ENCODE results near the gene GKN1. TPM values are rescaled to one million over a fixed set of nuclear protein-coding genes. Genes with fewer than 3 reads are reported as not detected.

Gene GKN1
- total and polyA plus RNA-seq, 2 experiments from 2014 or later, result not detected

DNA sequence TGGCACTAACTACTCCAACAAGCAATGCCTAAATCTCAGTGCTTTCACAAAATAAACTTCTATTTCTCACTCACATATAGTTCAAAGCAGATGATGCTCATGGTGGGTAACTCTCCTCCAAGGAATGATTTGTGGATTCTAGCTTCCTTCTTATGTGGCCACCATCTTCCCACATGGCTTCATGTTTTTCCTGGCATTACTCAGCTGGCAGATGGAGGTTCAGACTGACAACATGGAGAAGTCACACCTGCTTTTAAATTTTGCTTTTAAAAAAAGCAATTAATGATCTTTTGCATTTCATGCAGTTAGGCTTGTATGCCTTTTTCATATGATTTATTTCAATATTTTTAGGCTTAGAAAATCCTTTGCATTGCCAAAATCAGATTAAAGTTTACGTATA, 15.4 kb upstream of the GKN1 start:
- H3K9me3 ChIP-seq (ENCODE audit: low read depth), result no peaks in the 10 kb centered on the region
- H3K4me1 ChIP-seq (ENCODE audit: low read depth), result no peaks in the 10 kb centered on the region
- TF ChIP-seq, protein P1, sequence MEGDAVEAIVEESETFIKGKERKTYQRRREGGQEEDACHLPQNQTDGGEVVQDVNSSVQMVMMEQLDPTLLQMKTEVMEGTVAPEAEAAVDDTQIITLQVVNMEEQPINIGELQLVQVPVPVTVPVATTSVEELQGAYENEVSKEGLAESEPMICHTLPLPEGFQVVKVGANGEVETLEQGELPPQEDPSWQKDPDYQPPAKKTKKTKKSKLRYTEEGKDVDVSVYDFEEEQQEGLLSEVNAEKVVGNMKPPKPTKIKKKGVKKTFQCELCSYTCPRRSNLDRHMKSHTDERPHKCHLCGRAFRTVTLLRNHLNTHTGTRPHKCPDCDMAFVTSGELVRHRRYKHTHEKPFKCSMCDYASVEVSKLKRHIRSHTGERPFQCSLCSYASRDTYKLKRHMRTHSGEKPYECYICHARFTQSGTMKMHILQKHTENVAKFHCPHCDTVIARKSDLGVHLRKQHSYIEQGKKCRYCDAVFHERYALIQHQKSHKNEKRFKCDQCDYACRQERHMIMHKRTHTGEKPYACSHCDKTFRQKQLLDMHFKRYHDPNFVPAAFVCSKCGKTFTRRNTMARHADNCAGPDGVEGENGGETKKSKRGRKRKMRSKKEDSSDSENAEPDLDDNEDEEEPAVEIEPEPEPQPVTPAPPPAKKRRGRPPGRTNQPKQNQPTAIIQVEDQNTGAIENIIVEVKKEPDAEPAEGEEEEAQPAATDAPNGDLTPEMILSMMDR (IDR thresholded peaks at IDR 0.05; ENCODE audit: low read depth, low read length), result no peak
- H3K4me3 ChIP-seq, result no peak overlapping the region
- H3K27ac ChIP-seq, result no peak overlapping the region
- H3K36me3 ChIP-seq, result no peaks in the 10 kb centered on the region
- no peak for DNase-seq (ENCODE audit: low read depth in 1 of 2, low spot score in 1 of 2)
- H3K27me3 ChIP-seq, result no peaks in the 10 kb centered on the region

DNA sequence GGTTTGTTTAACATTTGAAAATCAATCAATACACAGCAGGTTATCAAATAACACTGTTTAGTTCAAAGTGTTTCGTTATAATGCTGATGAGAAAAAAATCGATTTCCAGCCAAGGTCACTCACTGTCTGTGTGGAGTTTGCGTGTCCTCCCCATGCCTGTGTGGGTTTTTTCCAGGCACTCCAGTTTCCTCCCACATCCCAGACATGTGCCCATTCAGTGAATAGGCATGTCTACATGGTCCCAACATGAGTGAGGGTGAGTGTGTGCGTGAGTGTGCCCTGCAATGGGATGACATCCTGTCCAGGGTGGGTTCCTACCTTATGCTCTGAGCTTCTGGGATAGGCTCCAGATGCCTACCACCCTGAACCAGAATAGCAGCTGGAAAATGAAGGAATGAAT, 13.1 kb upstream of the GKN1 start:
- DNase-seq (ENCODE audit: low read depth in 1 of 2, low spot score in 1 of 2), result no peak
- TF ChIP-seq, protein P1 (IDR thresholded peaks at IDR 0.05; ENCODE audit: low read depth, low read length), result no peak
- H3K4me1 ChIP-seq (ENCODE audit: low read depth), result no peaks in the 10 kb centered on the region
- H3K36me3 ChIP-seq, result no peaks in the 10 kb centered on the region
- no peak overlapping the region for H3K4me3 ChIP-seq
- H3K27ac ChIP-seq, result no peak overlapping the region
- no peaks in the 10 kb centered on the region for H3K9me3 ChIP-seq (ENCODE audit: low read depth)
- H3K27me3 ChIP-seq, result no peaks in the 10 kb centered on the region

DNA sequence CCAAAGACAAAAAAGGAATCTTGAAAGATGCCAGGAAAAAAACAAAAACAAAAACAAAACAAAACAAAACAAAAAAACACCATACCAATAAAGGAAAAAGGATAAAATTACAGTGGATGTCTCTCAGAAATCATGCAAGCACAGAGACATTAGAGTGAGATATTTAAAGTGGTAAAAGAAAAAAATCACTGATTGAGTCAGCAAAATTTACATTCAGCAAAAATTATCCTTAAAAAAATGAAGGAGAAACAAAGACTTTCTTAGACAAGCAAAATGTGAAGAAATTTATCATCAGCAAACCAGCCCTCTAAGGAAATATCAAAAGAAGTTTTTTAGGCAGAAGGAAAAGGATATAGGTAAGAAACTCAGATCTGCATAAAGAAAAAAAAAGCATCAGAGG, 10.2 kb upstream of the GKN1 start:
- H3K4me3 ChIP-seq, result no peak overlapping the region
- no peaks in the 10 kb centered on the region for H3K4me1 ChIP-seq (ENCODE audit: low read depth)
- no peaks in the 10 kb centered on the region for H3K36me3 ChIP-seq
- H3K27me3 ChIP-seq, result no peaks in the 10 kb centered on the region
- TF ChIP-seq, protein P1 (IDR thresholded peaks at IDR 0.05; ENCODE audit: low read depth, low read length), result no peak
- no peak overlapping the region for H3K27ac ChIP-seq
- no peaks in the 10 kb centered on the region for H3K9me3 ChIP-seq (ENCODE audit: low read depth)
- DNase-seq (ENCODE audit: low read depth in 1 of 2, low spot score in 1 of 2), result no peak

DNA sequence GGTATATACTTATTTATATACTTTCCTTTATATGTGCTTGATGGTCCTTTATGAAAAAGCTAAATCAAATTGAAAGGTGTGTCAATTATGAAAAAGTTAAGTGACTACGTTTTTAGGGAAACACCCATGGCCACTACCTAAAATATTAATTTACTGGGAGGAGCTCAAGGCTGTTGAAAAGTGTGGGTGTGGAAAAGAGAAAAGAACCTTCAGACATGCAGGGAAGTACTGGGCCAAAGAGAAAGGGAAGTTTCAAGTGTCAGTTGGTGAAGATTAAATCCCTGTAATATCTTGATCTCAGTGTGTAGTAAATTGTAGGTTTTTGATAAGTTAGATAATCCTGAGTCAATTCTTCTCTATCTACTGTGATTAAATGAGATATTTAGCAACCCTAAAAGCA, 6.2 kb upstream of the GKN1 start:
- Histone ChIP-seq H3K27me3 (no peaks in the 10 kb centered on the region), H3K4me3 (no peak overlapping the region), H3K4me1 (ENCODE audit: low read depth) (no peaks in the 10 kb centered on the region), H3K9me3 (ENCODE audit: low read depth) (no peaks in the 10 kb centered on the region), H3K36me3 (no peaks in the 10 kb centered on the region), H3K27ac (no peak overlapping the region)
- TF ChIP-seq, protein P1 (IDR thresholded peaks at IDR 0.05; ENCODE audit: low read depth, low read length), result no peak
- DNase-seq (ENCODE audit: low read depth in 1 of 2, low spot score in 1 of 2), result no peak

DNA sequence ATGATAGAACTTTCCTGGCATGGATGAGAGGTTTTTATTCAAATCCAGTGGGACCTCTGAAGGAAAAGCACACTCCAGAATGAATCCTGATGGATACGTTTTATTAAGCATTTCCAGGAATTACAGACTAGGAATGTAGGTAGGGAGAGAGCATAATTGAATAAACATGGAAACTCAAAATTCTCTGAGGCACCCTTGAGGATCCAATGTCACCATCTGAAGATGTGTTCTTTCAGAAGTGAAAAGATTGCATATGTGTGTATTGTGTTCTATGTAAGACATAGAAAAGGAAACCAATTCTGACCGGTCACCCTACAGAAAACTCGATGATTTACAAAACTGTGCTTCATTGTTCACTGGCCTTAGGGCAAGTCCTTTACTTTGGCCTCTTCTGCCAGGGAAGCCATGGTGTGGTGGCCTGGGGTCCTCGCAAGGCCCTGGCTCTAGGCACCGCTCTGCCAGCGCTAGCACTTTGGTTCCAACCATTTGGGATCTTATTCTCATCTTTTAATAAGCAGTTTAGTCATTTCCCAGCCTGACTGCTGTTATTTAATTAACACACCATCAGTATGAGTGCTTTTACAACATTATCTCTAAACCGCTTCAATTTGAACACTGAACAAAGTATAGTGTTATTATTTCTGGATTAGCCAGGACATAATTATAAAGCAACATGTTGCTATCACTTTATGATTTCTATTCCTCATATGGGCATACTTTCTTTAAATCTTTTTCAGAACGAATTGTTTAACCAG, 4.5 kb upstream of the GKN1 start:
- Histone ChIP-seq H3K27ac (no peak overlapping the region), H3K27me3 (no peaks in the 10 kb centered on the region), H3K36me3 (no peaks in the 10 kb centered on the region), H3K9me3 (ENCODE audit: low read depth) (no peaks in the 10 kb centered on the region), H3K4me1 (ENCODE audit: low read depth) (no peaks in the 10 kb centered on the region), H3K4me3 (no peak overlapping the region)
- DNase-seq (ENCODE audit: low read depth in 1 of 2, low spot score in 1 of 2), result no peak
- TF ChIP-seq, protein P1 (IDR thresholded peaks at IDR 0.05; ENCODE audit: low read depth, low read length), result no peak
